Activated T-helper 2 cell treated with anti-CD3 and anti-CD28 coated beads, Interferon-gamma antibody, Interleukin-2, Interleukin-4, amounts not matched to agents 10 μg/mL and 5 μg/mL and 100 μg/mL, durations not matched to agents 14 hours and 24 hours and 36 hours (primary cell): Measurements from ENCODE around the gene UBL4A. TPM values are rescaled to one million over a fixed set of nuclear protein-coding genes. Genes with fewer than 3 reads are reported as not detected.
A peak's percentile ranks its signal among the peaks of the same experiment; 100 is the strongest.
"Not testable (repeated sequence)": the region's sequence is repeated elsewhere in the genome, so short reads cannot be mapped to it uniquely, and the experiment has no call there.

ENCODE experiments used
- DNase-seq: peaks from one replicate; pipeline ENCODE4 v3.0.0; 2021; ENCODE audit warnings: low spot score
- H3K27ac Mint-ChIP-seq: one replicate; pipeline ENCODE4 v1.8.0; 2021; ENCODE audit warnings: mixed read lengths
- H3K27me3 Mint-ChIP-seq: one replicate; pipeline ENCODE4 v1.8.0; 2021; ENCODE audit warnings: low read depth, mixed read lengths
- H3K36me3 Mint-ChIP-seq: one replicate; pipeline ENCODE4 v1.8.0; 2021; ENCODE audit warnings: low read depth, mixed read lengths
- H3K4me1 Mint-ChIP-seq: one replicate; pipeline ENCODE4 v1.8.0; 2021; ENCODE audit warnings: low read depth, mixed read lengths
- H3K4me3 Mint-ChIP-seq: one replicate; pipeline ENCODE4 v1.8.0; 2021; ENCODE audit warnings: low read depth, mild to moderate bottlenecking, moderate library complexity, mixed read lengths
- H3K9me3 Mint-ChIP-seq: one replicate; pipeline ENCODE4 v1.8.0; 2021; ENCODE audit warnings: mixed read lengths
- intact Hi-C: fragments of 100-400 bp; cut with micrococcal nuclease; formaldehyde crosslinking; loops from one replicate; pipeline ENCODE4 v1.15.1; 2023
- total RNA-seq: library from RNA; stranded (reverse); gene quantifications from 2 replicates; pipeline ENCODE4 v1.2.3, GENCODE V29; 2022

The UBL4A gene
- total RNA-seq, 1 donor from 2014 or later = 55.5 TPM

DNA sequence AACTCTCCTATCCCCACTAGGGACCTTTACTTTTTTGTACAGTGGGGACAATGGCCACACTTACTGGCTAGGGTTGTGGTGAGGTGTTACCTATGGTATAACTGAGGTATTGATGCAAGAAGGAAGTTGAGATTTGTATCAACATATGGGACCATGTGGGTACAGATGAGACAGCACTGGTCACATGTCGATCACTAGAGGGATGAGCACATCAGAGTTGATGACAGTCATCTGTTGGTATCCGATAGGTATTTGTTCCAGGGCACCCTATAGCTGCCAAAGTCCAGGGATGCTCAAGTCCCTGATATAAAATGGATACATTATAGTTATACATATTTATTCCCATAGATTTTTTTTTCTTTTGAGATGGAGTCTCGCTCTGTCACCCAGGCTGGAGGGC, 16.6 kb upstream of the UBL4A start:
- intact Hi-C loops = no loop called here

DNA sequence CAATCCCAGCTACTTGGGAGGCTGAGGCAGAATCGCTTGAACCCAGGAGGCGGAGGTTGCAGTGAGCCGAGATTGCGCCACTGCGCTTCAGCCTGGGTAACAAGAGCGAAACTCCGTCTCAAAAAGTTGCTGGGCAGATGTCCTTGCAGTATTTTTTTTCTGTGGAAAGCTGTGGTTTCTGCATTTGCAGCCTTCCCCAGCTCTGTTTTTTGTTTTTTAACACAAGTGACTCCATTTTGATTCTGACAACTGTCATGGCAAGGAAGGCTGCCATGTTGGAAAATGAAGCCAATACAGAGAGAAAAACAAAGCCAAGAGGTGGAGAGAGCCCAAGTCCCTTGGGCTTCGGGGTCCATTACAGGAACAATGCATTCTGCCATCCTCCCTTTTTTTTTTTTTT, 15.7 kb upstream of the UBL4A start:
- no peaks in the 10 kb centered on the region for H3K4me1 Mint-ChIP-seq
- no peak overlapping the region for H3K4me3 Mint-ChIP-seq
- intact Hi-C loops = no loop called here
- peaks cover 14% of the 10 kb centered on the region for H3K36me3 Mint-ChIP-seq
- H3K27ac Mint-ChIP-seq = no peak overlapping the region
- no peaks in the 10 kb centered on the region for H3K27me3 Mint-ChIP-seq
- no peak for DNase-seq
- H3K9me3 Mint-ChIP-seq = no peaks in the 10 kb centered on the region

More for the DNA sequence above, 16.6 kb upstream of the UBL4A start:
- H3K36me3 Mint-ChIP-seq = peaks cover 14% of the 10 kb centered on the region
- H3K4me3 Mint-ChIP-seq = no peak overlapping the region
- DNase-seq = no peak
- no peaks in the 10 kb centered on the region for H3K9me3 Mint-ChIP-seq
- no peaks in the 10 kb centered on the region for H3K27me3 Mint-ChIP-seq
- no peak overlapping the region for H3K27ac Mint-ChIP-seq
- no peaks in the 10 kb centered on the region for H3K4me1 Mint-ChIP-seq

GRCh38 chrX:154501423-154501822, 15.0 kb upstream of the UBL4A start:
- H3K4me3 Mint-ChIP-seq, H3K4me1 Mint-ChIP-seq, H3K9me3 Mint-ChIP-seq, H3K27me3 Mint-ChIP-seq, intact Hi-C loops, H3K27ac Mint-ChIP-seq, DNase-seq: not testable (repeated sequence)
- H3K36me3 Mint-ChIP-seq = peaks cover 11% of the 10 kb centered on the region

- H3K36me3 Mint-ChIP-seq, H3K27me3 Mint-ChIP-seq, H3K27ac Mint-ChIP-seq, DNase-seq, H3K4me1 Mint-ChIP-seq, H3K4me3 Mint-ChIP-seq, H3K9me3 Mint-ChIP-seq, intact Hi-C loops: not testable (repeated sequence)
These were observed 10.2 kb upstream of the UBL4A start for GRCh38 chrX:154496591-154497137.

GRCh38 chrX:154495472-154495922, 9.1 kb upstream of the UBL4A start:
- intact Hi-C loops = no loop called here
- Mint-ChIP-seq H3K4me1 (peaks cover 2% of the 10 kb centered on the region), H3K27ac (no peak overlapping the region), H3K4me3 (no peak overlapping the region), H3K27me3 (no peaks in the 10 kb centered on the region), H3K36me3 (no peaks in the 10 kb centered on the region), H3K9me3 (no peaks in the 10 kb centered on the region)
- DNase-seq = no peak

- Mint-ChIP-seq H3K27ac (no peak overlapping the region), H3K36me3 (no peaks in the 10 kb centered on the region), H3K27me3 (no peaks in the 10 kb centered on the region), H3K4me3 (no peak overlapping the region), H3K4me1 (peaks cover 4% of the 10 kb centered on the region), H3K9me3 (no peaks in the 10 kb centered on the region)
- intact Hi-C loops = no loop called here
- DNase-seq = no peak
These were observed 8.3 kb upstream of the UBL4A start for GRCh38 chrX:154494715-154495114.

DNA sequence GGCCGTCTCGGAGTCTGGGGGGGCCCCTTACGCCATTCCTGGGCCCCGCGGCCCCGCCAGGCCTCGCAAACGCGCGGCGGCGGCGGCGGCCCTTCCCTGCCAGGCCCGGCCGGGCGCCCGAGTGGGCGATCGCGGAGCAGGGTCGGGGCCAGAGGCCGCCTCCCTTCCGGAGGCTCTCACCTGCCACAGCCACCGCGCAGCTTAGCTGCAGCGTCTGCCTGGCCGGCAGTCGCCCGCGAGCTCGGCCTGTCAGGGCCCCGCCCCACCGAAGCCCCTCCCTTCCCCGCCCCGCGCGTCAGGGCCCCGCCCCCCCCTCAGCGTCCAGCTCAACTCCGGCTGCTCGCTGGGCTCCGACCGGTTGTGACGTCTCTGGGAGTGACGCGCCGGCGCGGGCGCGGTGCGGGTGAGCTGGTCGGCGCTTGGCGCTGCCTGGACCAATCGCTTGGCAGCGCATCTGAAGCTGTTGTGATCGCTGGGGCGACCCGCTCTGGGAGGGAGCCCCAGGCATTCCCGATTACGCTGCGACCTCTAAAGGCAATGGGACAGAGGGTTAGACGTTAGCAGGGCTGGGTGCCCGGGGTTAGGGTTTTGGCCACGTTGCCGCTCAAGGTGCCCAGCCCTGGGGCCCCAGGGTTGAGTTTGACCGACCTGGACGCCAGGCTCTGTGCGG, 4.1 kb upstream of the UBL4A start, which contains the start of gene SLC10A3:
Gene SLC10A3 (minus strand): TSS at position 216 of the 670 bp plus-strand sequence. CDS start 1,689 bp downstream, outside the sequence.
- peak within 1 kb of the TSS; percentile 89 for H3K4me3 Mint-ChIP-seq
- peak; percentile 86 for DNase-seq
- intact Hi-C loops = loop anchor here (1.0 kb wide), 1 partner anchor 25 kb away; no protein-coding TSS in a partner anchor
- no peaks in the 10 kb centered on the region for H3K27me3 Mint-ChIP-seq
- H3K4me1 Mint-ChIP-seq = peaks cover 8% of the 10 kb centered on the region
- H3K9me3 Mint-ChIP-seq = no peaks in the 10 kb centered on the region
- peak within 1 kb of the TSS; percentile 89 for H3K27ac Mint-ChIP-seq
- peaks cover 14% of the 10 kb centered on the region for H3K36me3 Mint-ChIP-seq

GRCh38 chrX:154490021-154490413, 3.6 kb upstream of the UBL4A start:
- DNase-seq = no peak
- peaks cover 12% of the 10 kb centered on the region for H3K4me1 Mint-ChIP-seq

GRCh38 chrX:154489182-154489581, 2.8 kb upstream of the UBL4A start:
- H3K27ac Mint-ChIP-seq = no peak overlapping the region
- H3K9me3 Mint-ChIP-seq = no peaks in the 10 kb centered on the region
- no peaks in the 10 kb centered on the region for H3K27me3 Mint-ChIP-seq
- intact Hi-C loops = loop anchor here (5.0 kb wide), 1 partner anchor 43 kb away; no protein-coding TSS in a partner anchor
- peak overlapping the region; percentile 89 for H3K4me3 Mint-ChIP-seq
- H3K4me1 Mint-ChIP-seq = peaks cover 12% of the 10 kb centered on the region
- DNase-seq = no peak
- H3K36me3 Mint-ChIP-seq = peaks cover 22% of the 10 kb centered on the region

More at GRCh38 chrX:154490021-154490413, 3.6 kb upstream of the UBL4A start:
- Mint-ChIP-seq H3K9me3 (no peaks in the 10 kb centered on the region), H3K27me3 (no peaks in the 10 kb centered on the region), H3K27ac (peak overlapping the region; percentile 76), H3K4me3 (peak overlapping the region; percentile 89), H3K36me3 (peaks cover 14% of the 10 kb centered on the region)
- intact Hi-C loops = no loop called here

- H3K4me3 Mint-ChIP-seq = no peak overlapping the region
- no peaks in the 10 kb centered on the region for H3K27me3 Mint-ChIP-seq
- H3K4me1 Mint-ChIP-seq = peaks cover 12% of the 10 kb centered on the region
- intact Hi-C loops = loop anchor here (5.0 kb wide), 1 partner anchor 44 kb away; no protein-coding TSS in a partner anchor
- DNase-seq = no peak
- H3K36me3 Mint-ChIP-seq = peaks cover 28% of the 10 kb centered on the region
- H3K27ac Mint-ChIP-seq = no peak overlapping the region
- H3K9me3 Mint-ChIP-seq = no peaks in the 10 kb centered on the region
These were observed 2.1 kb upstream of the UBL4A start for GRCh38 chrX:154488336-154489075.

GRCh38 chrX:154487518-154488290, 1.3 kb upstream of the UBL4A start:
- Mint-ChIP-seq H3K27me3 (no peaks in the 10 kb centered on the region), H3K27ac (no peak overlapping the region), H3K36me3 (peaks cover 31% of the 10 kb centered on the region), H3K4me3 (peak overlapping the region; percentile 77), H3K9me3 (no peaks in the 10 kb centered on the region), H3K4me1 (peaks cover 16% of the 10 kb centered on the region)
- DNase-seq = no peak
- intact Hi-C loops = loop anchor here (5.0 kb wide), 1 partner anchor 45 kb away; no protein-coding TSS in a partner anchor

GRCh38 chrX:154486052-154486395, 391 bp downstream of the UBL4A start:
- peak; percentile 29 for DNase-seq
- Mint-ChIP-seq H3K27ac (no peak overlapping the region), H3K9me3 (no peaks in the 10 kb centered on the region), H3K36me3 (peaks cover 31% of the 10 kb centered on the region), H3K4me1 (peaks cover 15% of the 10 kb centered on the region), H3K27me3 (no peaks in the 10 kb centered on the region), H3K4me3 (peak overlapping the region; percentile 21)
- intact Hi-C loops = loop anchor here (5.0 kb wide), 1 partner anchor 46 kb away; no protein-coding TSS in a partner anchor
